LHCN-M2 (cell line): ENCODE results near the gene TPPP2. TPM values are rescaled to one million over a fixed set of nuclear protein-coding genes. Genes with fewer than 3 reads are reported as not detected.

Experiments used
- DNase-seq: peaks from one replicate; pipeline ENCODE4 v3.0.0-alpha.2; 2012; ENCODE audit warnings: low read depth
- total RNA-seq: library from RNA; depleted of rRNA; stranded (reverse); fragments of >200 nt; gene quantifications from 2 replicates; pipeline ENCODE4 v1.2.3, GENCODE V29; 2014; rRNA removed

Gene TPPP2
- total RNA-seq, 1 experiment from 2014 or later, result not detected

- no peak for DNase-seq
These were observed 44.6 kb downstream of the TPPP2 start for GRCh38 chr14:21074398-21075272.

GRCh38 chr14:21075719-21076437 is 45.9 kb downstream of the TPPP2 start:
- no peak for DNase-seq

- no peak for DNase-seq
These were observed 47.7 kb downstream of the TPPP2 start for GRCh38 chr14:21077672-21078071.

- DNase-seq, result no peak
These were observed 48.3 kb downstream of the TPPP2 start for GRCh38 chr14:21078287-21078686.

- DNase-seq, result no peak
These were observed 48.7 kb downstream of the TPPP2 start for GRCh38 chr14:21078726-21079125.

GRCh38 chr14:21081521-21082142 is 51.6 kb downstream of the TPPP2 start:
- DNase-seq, result no peak

Other genes starting within 250 kb of the TPPP2 start
- gene RNASE6, start 248.9 kb upstream of the TPPP2 start, total RNA-seq, result not detected in 2 replicates
- gene RNASE1, start 227.4 kb upstream of the TPPP2 start, total RNA-seq, result not detected in 2 replicates
- not detected in 2 replicates for gene RNASE3, start 138.8 kb upstream of the TPPP2 start, total RNA-seq
- gene RNASE2, start 74.7 kb upstream of the TPPP2 start, total RNA-seq, result not detected in 2 replicates
- 85.4 and 90.3 TPM in 2 replicates for gene METTL17, start 40.2 kb upstream of the TPPP2 start, total RNA-seq
- gene SLC39A2, start 30.9 kb upstream of the TPPP2 start, total RNA-seq, result not detected in 2 replicates
- 0.86 TPM in 1 of 2 replicates, not detected in the other for gene NDRG2, start 5.2 kb upstream of the TPPP2 start, total RNA-seq
- gene RNASE13, start 4.6 kb downstream of the TPPP2 start, total RNA-seq, result not detected in 2 replicates
- gene RNASE7, start 12.1 kb downstream of the TPPP2 start, total RNA-seq, result not detected in 2 replicates
- not detected in 2 replicates for gene RNASE8, start 27.6 kb downstream of the TPPP2 start, total RNA-seq
- 42.0 and 43.9 TPM in 2 replicates for gene ARHGEF40, start 40.1 kb downstream of the TPPP2 start, total RNA-seq
- 18.3 and 19.1 TPM in 2 replicates for gene ZNF219, start 68.4 kb downstream of the TPPP2 start, total RNA-seq
- gene TMEM253, start 70.8 kb downstream of the TPPP2 start, total RNA-seq, result 0.13 TPM in 1 of 2 replicates, not detected in the other
- gene OR5AU1, start 125.8 kb downstream of the TPPP2 start, total RNA-seq, result not detected in 2 replicates
- 877 and 1,010 TPM in 2 replicates for gene HNRNPC, start 239.2 kb downstream of the TPPP2 start, total RNA-seq
- not detected in 2 replicates for gene RPGRIP1, start 249.9 kb downstream of the TPPP2 start, total RNA-seq